Choroid plexus epithelial cell (primary cell): ENCODE measurements around the gene PRKN.

Experiments
- DNase-seq: peaks from one replicate; pipeline ENCODE4 v3.0.0-alpha.2; 2010; ENCODE audit warnings: low read depth
- H3K4me3 ChIP-seq: 2 replicates; pipeline ENCODE4 v1.5.1; 2011; ENCODE audit warnings: low read depth, mild to moderate bottlenecking, control low read depth, low read length, moderate library complexity
- CTCF ChIP-seq: conservative IDR thresholded peaks from 2 replicates; pipeline ENCODE4 v1.5.1; 2011; ENCODE audit warnings: low read depth, mild to moderate bottlenecking, control low read depth, inconsistent platforms, low read length, moderate library complexity

PRKN gene

GRCh38 chr6:161598896-161599295 is 1128.7 kb downstream of the PRKN start:
- no peak for DNase-seq
- no peak overlapping the region for H3K4me3 ChIP-seq
- no peak for TF ChIP-seq CTCF

GRCh38 chr6:161596807-161597520 is 1130.6 kb downstream of the PRKN start:
- DNase-seq = no peak
- TF ChIP-seq CTCF = no peak
- no peak overlapping the region for H3K4me3 ChIP-seq

GRCh38 chr6:161594412-161594811 is 1133.2 kb downstream of the PRKN start:
- no peak for TF ChIP-seq CTCF

GRCh38 chr6:161590961-161591627 is 1136.5 kb downstream of the PRKN start:
- no peak for TF ChIP-seq CTCF
- DNase-seq = peak; percentile 2
- H3K4me3 ChIP-seq = no peak overlapping the region

More at GRCh38 chr6:161594412-161594811, 1133.2 kb downstream of the PRKN start:
- DNase-seq = no peak
- no peak overlapping the region for H3K4me3 ChIP-seq

GRCh38 chr6:161586887-161587286 is 1140.7 kb downstream of the PRKN start:
- H3K4me3 ChIP-seq = no peak overlapping the region
- no peak for DNase-seq
- TF ChIP-seq CTCF = no peak

- DNase-seq = no peak
- no peak for TF ChIP-seq CTCF
- no peak overlapping the region for H3K4me3 ChIP-seq
Observed at GRCh38 chr6:161584621-161585340, 1142.8 kb downstream of the PRKN start.
